CD4-positive, CD25-positive, alpha-beta regulatory T cell (primary cell): ENCODE results near the gene MCTP1. TPM values are rescaled to one million over a fixed set of nuclear protein-coding genes. Genes with fewer than 3 reads are reported as not detected.
"Not testable (repeated sequence)": the region's sequence is repeated elsewhere in the genome, so short reads cannot be mapped to it uniquely, and the experiment has no call there.

ENCODE experiments used
- ATAC-seq, 2 donors: fragments of 150-1000 bp; cut with Tn5 transposase; one replicate each; pipeline ENCODE4 v1.10.0; 2021; ENCODE audit warnings: low read depth in 2 of 2, moderate number of reproducible peaks in 2 of 2, moderate library complexity in 1 of 2
- DNase-seq, 3 donors: peaks; one replicate each; pipeline versions ENCODE4 v3.0.0 to v3.0.0-alpha.2; 2012 to 2022; ENCODE audit warnings: mixed read lengths in 1 of 3
- H3K27ac ChIP-seq: one replicate; pipeline ENCODE4 v1.7.0; 2013; ENCODE audit warnings: mild to moderate bottlenecking, low read length; ENCODE audit not compliant: insufficient read depth, poor library complexity, severe bottlenecking
- H3K27me3 ChIP-seq: one replicate; pipeline ENCODE4 v1.7.0; 2013; ENCODE audit warnings: low read length; ENCODE audit not compliant: control insufficient read depth, insufficient read depth
- H3K36me3 ChIP-seq: one replicate; pipeline ENCODE4 v1.7.0; 2013; ENCODE audit warnings: mild to moderate bottlenecking, low read length, moderate library complexity; ENCODE audit not compliant: control insufficient read depth, insufficient read depth
- H3K4me1 ChIP-seq: 2 replicates; pipeline ENCODE4 v1.7.0; 2013; ENCODE audit warnings: mild to moderate bottlenecking, low read length; ENCODE audit not compliant: insufficient read depth, control insufficient read depth, poor library complexity, severe bottlenecking
- H3K4me3 ChIP-seq: one replicate; pipeline ENCODE4 v1.7.0; 2013; ENCODE audit warnings: low read depth, mild to moderate bottlenecking, low read length, moderate library complexity
- H3K9me3 ChIP-seq, 2 experiments: 1 replicate in 1 of 2; 2 replicates in 1 of 2; pipeline ENCODE4 v1.7.0; 2013; ENCODE audit warnings: low read length in 2 of 2, mild to moderate bottlenecking in 1 of 2, moderate library complexity in 1 of 2; ENCODE audit not compliant: control insufficient read depth in 2 of 2
- H3K27ac Mint-ChIP-seq, 3 donors: one replicate each; pipeline ENCODE4 v1.8.0; 2020 to 2022; ENCODE audit warnings: mild to moderate bottlenecking in 3 of 3, mixed read lengths in 3 of 3, moderate library complexity in 2 of 3
- H3K27me3 Mint-ChIP-seq: one replicate; pipeline ENCODE4 v1.8.0; 2022; ENCODE audit warnings: mild to moderate bottlenecking, mixed read lengths
- H3K36me3 Mint-ChIP-seq: one replicate; pipeline ENCODE4 v1.8.0; 2020; ENCODE audit warnings: mixed read lengths
- H3K4me1 Mint-ChIP-seq, 4 donors: one replicate each; pipeline ENCODE4 v1.8.0; 2020 to 2022; ENCODE audit warnings: mixed read lengths in 4 of 4, mild to moderate bottlenecking in 1 of 4
- H3K4me3 Mint-ChIP-seq, 4 donors: one replicate each; pipeline ENCODE4 v1.8.0; 2020 to 2022; ENCODE audit warnings: mild to moderate bottlenecking in 4 of 4, mixed read lengths in 4 of 4, moderate library complexity in 3 of 4
- H3K9me3 Mint-ChIP-seq, 7 donors: one replicate each; pipeline ENCODE4 v1.8.0; 2020 to 2022; ENCODE audit warnings: mixed read lengths in 7 of 7, mild to moderate bottlenecking in 3 of 7, moderate library complexity in 2 of 7
- polyA plus RNA-seq, 4 donors: library from polyadenylated mRNA; unstranded; fragments of 300-500 nt; fragmentation: Illumina TruSeq; gene quantifications; one replicate each; pipeline ENCODE4 v1.2.3, GENCODE V29; 2021
- total RNA-seq: library from RNA; stranded (reverse); gene quantifications from one replicate; pipeline ENCODE4 v1.2.3, GENCODE V29; 2022

The MCTP1 gene
- total and polyA plus RNA-seq, 5 donors from 2014 or later, result 0.24 to 2.9 (median 0.76) TPM

DNA sequence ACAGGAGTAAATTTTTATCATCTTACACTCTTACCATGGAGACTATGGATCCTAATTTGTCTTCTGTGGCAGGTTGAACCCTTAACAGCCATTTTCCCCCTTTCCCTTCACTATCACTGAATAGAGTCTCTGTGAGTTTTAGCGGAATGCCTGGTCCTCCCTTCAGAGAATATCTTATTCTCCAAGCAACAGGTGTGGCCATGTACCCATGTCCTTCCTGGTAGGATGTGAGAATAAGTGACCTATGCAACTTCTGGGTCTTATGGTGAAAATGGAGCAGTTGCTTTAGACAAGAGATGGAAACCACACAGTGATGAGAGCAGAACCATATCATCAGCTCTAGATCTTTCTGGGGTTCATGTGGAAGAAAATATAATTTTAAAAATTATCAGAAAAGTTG, 312.6 kb downstream of the MCTP1 start:
- no peaks in the 10 kb centered on the region for H3K36me3 Mint-ChIP-seq
- H3K36me3 ChIP-seq, result no peaks in the 10 kb centered on the region
- H3K4me3 Mint-ChIP-seq, result no peak overlapping the region
- H3K27me3 Mint-ChIP-seq, result no peaks in the 10 kb centered on the region
- H3K9me3 ChIP-seq, result peaks cover 0 to under 1% of the 10 kb centered on the region in 2 experiments
- peaks cover 0 to 17% (median 3%) of the 10 kb centered on the region in 7 donors for H3K9me3 Mint-ChIP-seq
- H3K4me1 ChIP-seq, result no peaks in the 10 kb centered on the region
- ATAC-seq (no peak), DNase-seq (no peak)
- H3K27ac ChIP-seq, result no peak overlapping the region
- H3K27me3 ChIP-seq, result no peaks in the 10 kb centered on the region
- no peaks in the 10 kb centered on the region for H3K4me1 Mint-ChIP-seq
- no peak overlapping the region for H3K27ac Mint-ChIP-seq
- no peak overlapping the region for H3K4me3 ChIP-seq

DNA sequence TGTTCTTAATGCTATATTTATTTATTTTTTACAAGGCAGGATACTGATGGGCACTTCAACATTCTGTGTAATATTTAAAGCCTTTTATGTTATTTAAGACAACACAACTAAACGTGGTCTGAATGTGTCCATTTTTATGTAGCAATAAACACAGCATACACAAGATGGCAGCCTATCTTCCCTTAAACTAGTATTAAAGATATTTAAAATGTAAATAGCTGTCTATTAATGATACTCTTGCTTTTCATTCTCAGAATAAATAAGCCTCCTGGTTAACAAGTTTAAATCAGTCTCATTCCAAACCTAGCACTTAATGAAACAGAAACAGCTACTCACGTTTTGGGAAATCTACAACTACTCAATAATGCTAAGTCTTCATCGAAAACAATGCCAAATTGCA, 315.7 kb downstream of the MCTP1 start:
- Mint-ChIP-seq H3K4me3 (no peak overlapping the region), H3K27me3 (no peaks in the 10 kb centered on the region), H3K4me1 (no peaks in the 10 kb centered on the region), H3K36me3 (no peaks in the 10 kb centered on the region), H3K9me3 (peaks cover 0 to 7% (median 0%) of the 10 kb centered on the region in 7 donors), H3K27ac (no peak overlapping the region)
- Histone ChIP-seq H3K27ac (no peak overlapping the region), H3K36me3 (no peaks in the 10 kb centered on the region), H3K4me3 (no peak overlapping the region), H3K9me3 (peaks cover 0 to 3% of the 10 kb centered on the region in 2 experiments), H3K27me3 (no peaks in the 10 kb centered on the region), H3K4me1 (no peaks in the 10 kb centered on the region)
- no peak for ATAC-seq
- DNase-seq, result peak in 1 of 3 donors; percentile 2

DNA sequence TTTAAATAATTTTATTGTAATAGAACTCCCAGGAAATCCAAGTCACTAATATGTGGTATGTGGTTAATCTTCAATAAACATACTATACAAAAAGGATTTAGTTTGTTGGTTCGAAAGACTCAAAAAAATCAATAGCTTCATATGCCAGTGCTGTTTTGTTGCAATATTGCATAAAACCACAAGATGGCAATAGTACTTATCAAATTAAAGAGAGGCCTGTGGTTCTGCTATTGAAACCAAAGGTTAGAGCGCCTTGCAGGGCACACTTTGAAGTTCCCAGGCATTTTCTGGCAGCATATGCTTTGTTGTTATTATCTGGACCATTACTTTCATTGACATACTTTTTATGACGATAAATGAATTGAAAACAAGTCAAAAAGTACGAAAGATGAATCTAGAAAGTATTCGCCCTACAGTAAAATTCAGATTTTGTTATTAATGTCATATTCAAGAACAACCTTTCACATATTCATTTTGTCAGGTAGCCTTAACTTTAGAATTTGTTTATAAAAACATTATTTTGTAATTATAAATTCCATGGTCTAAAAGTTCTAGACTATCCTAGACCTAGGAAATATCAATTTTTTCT, 316.3 kb downstream of the MCTP1 start:
- Mint-ChIP-seq H3K27me3 (no peaks in the 10 kb centered on the region), H3K36me3 (no peaks in the 10 kb centered on the region), H3K4me3 (no peak overlapping the region), H3K27ac (no peak overlapping the region), H3K4me1 (no peaks in the 10 kb centered on the region), H3K9me3 (peaks cover 0 to 7% (median 0%) of the 10 kb centered on the region in 7 donors)
- Histone ChIP-seq H3K27ac (no peak overlapping the region), H3K9me3 (peaks cover 0 to 3% of the 10 kb centered on the region in 2 experiments), H3K4me1 (no peaks in the 10 kb centered on the region), H3K4me3 (no peak overlapping the region), H3K27me3 (no peaks in the 10 kb centered on the region), H3K36me3 (no peaks in the 10 kb centered on the region)
- DNase-seq (peak in 2 of 3 donors; percentile 11 to 62), ATAC-seq (peak in 1 of 2 donors; percentile 48)

DNA sequence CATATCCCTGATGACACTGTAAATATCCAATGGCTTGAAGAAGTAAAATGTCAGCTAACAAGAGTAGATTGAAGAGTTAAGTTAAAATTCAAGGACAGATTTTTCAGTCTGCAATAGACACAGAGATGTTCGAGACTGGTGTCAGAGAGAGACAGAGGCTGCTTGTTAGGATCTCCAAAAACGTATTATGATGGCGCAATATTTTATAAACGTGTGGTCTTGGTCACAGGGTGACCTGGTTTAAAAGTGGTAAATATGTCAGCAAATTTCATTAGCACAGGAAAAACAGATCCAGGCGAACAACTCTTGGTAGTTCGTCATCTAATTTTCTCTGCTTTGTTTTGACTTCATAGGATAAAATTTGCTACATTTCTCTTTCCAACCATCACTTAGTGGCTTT, 317.4 kb downstream of the MCTP1 start:
- no peaks in the 10 kb centered on the region for H3K36me3 ChIP-seq
- no peaks in the 10 kb centered on the region for H3K27me3 Mint-ChIP-seq
- H3K4me1 ChIP-seq, result no peaks in the 10 kb centered on the region
- DNase-seq (no peak), ATAC-seq (no peak)
- peaks cover 0 to 3% of the 10 kb centered on the region in 2 experiments for H3K9me3 ChIP-seq
- no peaks in the 10 kb centered on the region for H3K36me3 Mint-ChIP-seq
- H3K4me3 ChIP-seq, result no peak overlapping the region
- no peak overlapping the region for H3K27ac Mint-ChIP-seq
- H3K27ac ChIP-seq, result no peak overlapping the region
- H3K9me3 Mint-ChIP-seq, result peaks cover 0 to 7% (median 0%) of the 10 kb centered on the region in 7 donors
- no peaks in the 10 kb centered on the region for H3K27me3 ChIP-seq
- no peaks in the 10 kb centered on the region for H3K4me1 Mint-ChIP-seq
- H3K4me3 Mint-ChIP-seq, result no peak overlapping the region

DNA sequence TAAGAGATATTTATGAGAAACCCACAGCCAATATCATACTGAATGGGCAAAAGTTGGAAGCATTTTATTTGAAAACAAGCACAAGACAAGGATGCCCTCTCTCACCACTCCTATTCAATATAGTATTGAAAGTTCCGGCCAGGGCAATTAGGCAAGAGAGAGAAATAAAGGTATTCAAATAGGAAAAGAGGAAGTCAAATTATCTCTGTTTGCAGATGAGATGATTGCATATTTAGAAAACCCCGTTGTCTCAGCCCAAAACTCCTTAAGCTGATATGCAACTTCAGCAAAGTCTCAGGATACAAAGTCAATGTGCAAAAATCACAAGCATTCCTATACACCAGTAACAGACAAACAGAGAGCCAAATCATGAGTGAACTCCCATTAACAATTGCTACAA, 325.6 kb downstream of the MCTP1 start:
- not testable (repeated sequence) for H3K27me3 Mint-ChIP-seq, H3K4me1 ChIP-seq, H3K36me3 Mint-ChIP-seq, H3K27me3 ChIP-seq, H3K9me3 ChIP-seq, H3K27ac ChIP-seq, H3K4me1 Mint-ChIP-seq, ATAC-seq, H3K4me3 ChIP-seq, H3K36me3 ChIP-seq, H3K27ac Mint-ChIP-seq, H3K4me3 Mint-ChIP-seq, DNase-seq
- H3K9me3 Mint-ChIP-seq, result peaks cover 0 to 14% (median 4%) of the 10 kb centered on the region in 7 donors

DNA sequence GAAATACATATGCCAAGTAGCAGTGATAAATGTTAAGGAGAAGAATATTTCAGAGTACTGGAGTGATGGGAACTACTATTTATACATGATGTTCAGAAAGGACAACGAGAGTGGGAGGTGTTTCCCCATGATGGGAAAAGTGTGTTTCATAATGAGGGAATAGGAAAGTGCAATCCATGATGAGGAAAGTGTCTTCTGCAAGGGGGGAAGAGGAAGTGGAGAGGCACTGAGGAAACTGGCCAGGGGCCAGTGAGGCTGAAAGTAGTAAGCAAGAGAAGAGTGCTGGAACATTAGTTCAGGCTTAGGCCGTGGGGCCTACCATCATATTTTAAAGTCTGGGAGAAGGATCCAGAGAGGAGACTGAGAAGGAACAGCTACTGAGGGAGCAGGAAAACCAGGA, 339.2 kb downstream of the MCTP1 start:
- no peaks in the 10 kb centered on the region for H3K36me3 ChIP-seq
- ATAC-seq (no peak), DNase-seq (no peak)
- H3K4me3 ChIP-seq, result no peak overlapping the region
- Mint-ChIP-seq H3K9me3 (peaks cover 0 to 3% (median 0%) of the 10 kb centered on the region in 7 donors), H3K36me3 (no peaks in the 10 kb centered on the region), H3K4me1 (no peaks in the 10 kb centered on the region), H3K27me3 (no peaks in the 10 kb centered on the region), H3K27ac (no peak overlapping the region), H3K4me3 (no peak overlapping the region)
- H3K27me3 ChIP-seq, result no peaks in the 10 kb centered on the region
- H3K4me1 ChIP-seq, result no peaks in the 10 kb centered on the region
- H3K27ac ChIP-seq, result no peak overlapping the region
- no peaks in the 10 kb centered on the region for H3K9me3 ChIP-seq

DNA sequence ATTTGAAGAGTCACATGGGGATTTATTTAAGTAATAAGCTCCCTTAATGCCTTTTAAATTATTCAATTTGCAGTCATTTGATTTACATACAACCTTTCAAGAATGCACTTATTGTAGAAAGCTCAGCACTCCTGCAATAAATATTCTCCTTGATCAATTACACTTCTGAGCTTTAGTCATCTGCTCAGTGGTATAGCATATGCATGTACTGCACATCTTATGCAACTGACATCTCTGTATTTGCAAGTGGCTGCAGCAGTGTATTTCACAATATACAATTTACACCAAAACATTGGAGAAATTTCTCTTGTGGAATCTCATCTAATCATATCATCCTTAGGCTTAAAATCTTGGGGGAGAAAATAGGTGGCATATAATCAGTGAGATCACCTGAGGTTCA, 340.7 kb downstream of the MCTP1 start:
- H3K27me3 Mint-ChIP-seq, result no peaks in the 10 kb centered on the region
- no peaks in the 10 kb centered on the region for H3K4me1 Mint-ChIP-seq
- Histone ChIP-seq H3K27me3 (no peaks in the 10 kb centered on the region), H3K9me3 (no peaks in the 10 kb centered on the region), H3K4me3 (no peak overlapping the region), H3K4me1 (no peaks in the 10 kb centered on the region), H3K36me3 (no peaks in the 10 kb centered on the region), H3K27ac (no peak overlapping the region)
- H3K4me3 Mint-ChIP-seq, result no peak overlapping the region
- DNase-seq, result no peak
- H3K36me3 Mint-ChIP-seq, result no peaks in the 10 kb centered on the region
- ATAC-seq, result no peak
- no peak overlapping the region for H3K27ac Mint-ChIP-seq
- peaks cover 0 to 3% (median 0%) of the 10 kb centered on the region in 7 donors for H3K9me3 Mint-ChIP-seq

DNA sequence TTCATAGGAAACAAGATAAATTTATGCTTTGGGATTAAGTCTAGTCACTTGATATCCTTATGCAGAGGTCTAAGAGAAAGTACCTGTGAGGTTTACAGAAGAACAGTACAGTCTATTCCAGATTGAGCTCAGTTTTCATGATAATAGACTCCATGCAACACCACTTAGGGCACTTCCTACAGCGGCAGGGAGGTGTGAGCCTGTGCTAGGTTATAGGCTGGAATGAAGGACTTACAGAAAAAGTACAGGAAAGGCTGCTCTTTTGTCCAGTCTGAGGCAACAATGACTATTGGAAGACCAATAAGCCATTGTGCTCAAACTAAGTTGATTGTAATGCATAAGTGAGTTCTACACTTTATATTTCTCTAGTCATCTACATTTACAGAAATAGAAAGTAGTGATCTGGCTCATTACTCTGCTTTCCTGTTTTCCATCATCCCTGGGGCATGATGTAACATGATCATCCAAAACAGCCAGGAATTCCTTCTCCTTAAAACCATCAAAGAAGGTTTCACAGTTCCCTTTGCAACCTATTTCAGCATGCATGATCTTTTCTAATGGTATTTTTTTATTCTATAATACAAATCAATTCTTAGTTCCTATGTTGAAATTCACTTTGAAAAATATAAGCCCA, 343.7 kb downstream of the MCTP1 start:
- no peaks in the 10 kb centered on the region for H3K36me3 Mint-ChIP-seq
- no peak overlapping the region for H3K4me3 Mint-ChIP-seq
- Histone ChIP-seq H3K9me3 (no peaks in the 10 kb centered on the region), H3K4me3 (no peak overlapping the region), H3K27ac (no peak overlapping the region), H3K4me1 (no peaks in the 10 kb centered on the region), H3K27me3 (no peaks in the 10 kb centered on the region), H3K36me3 (no peaks in the 10 kb centered on the region)
- DNase-seq, result no peak
- H3K9me3 Mint-ChIP-seq, result peaks cover 0 to 3% (median 0%) of the 10 kb centered on the region in 7 donors
- no peak for ATAC-seq
- no peak overlapping the region for H3K27ac Mint-ChIP-seq
- peaks cover 10% of the 10 kb centered on the region for H3K27me3 Mint-ChIP-seq
- no peaks in the 10 kb centered on the region for H3K4me1 Mint-ChIP-seq
